Heart left ventricle (tissue), 16 donors: ENCODE measurements around the gene PARP4. TPM values are rescaled to one million over a fixed set of nuclear protein-coding genes. Genes with fewer than 3 reads are reported as not detected.
"Not testable (repeated sequence)": the region's sequence is repeated elsewhere in the genome, so short reads cannot be mapped to it uniquely, and the experiment has no call there.

Experiments
- ATAC-seq, 4 donors: fragments of 200-7000 bp; cut with Tn5 transposase; one replicate each; pipeline ENCODE4 v1.9.1; 2020 to 2022; ENCODE audit warnings: moderate library complexity in 4 of 4, mild to moderate bottlenecking in 3 of 4, moderate number of reproducible peaks in 1 of 4
- DNase-seq, 5 donors: peaks; one replicate each; pipeline ENCODE4 v3.0.0-alpha.2; 2020
- H3K27ac ChIP-seq, 12 donors: fragments of 200-600 bp; sonication (generic) in 4 of 12; one replicate each; pipeline versions ENCODE4 v1.5.0 to v1.8.0; 2016 to 2022; ENCODE audit warnings: mild to moderate bottlenecking in 2 of 12
- H3K27me3 ChIP-seq, 9 donors: fragments of 200-600 bp; sonication (generic) in 2 of 9; one replicate each; pipeline versions ENCODE4 v1.5.1 to v1.8.0; 2016 to 2022; ENCODE audit warnings: mild to moderate bottlenecking in 3 of 9
- H3K36me3 ChIP-seq, 9 donors: fragments of 200-600 bp; sonication (generic) in 2 of 9; one replicate each; pipeline versions ENCODE4 v1.5.0 to v1.8.0; 2018 to 2022; ENCODE audit warnings: mild to moderate bottlenecking in 2 of 9
- H3K4me1 ChIP-seq, 12 donors: fragments of 200-600 bp; sonication (generic) in 4 of 12; one replicate each; pipeline versions ENCODE4 v1.5.0 to v1.8.0; 2016 to 2022; ENCODE audit warnings: mild to moderate bottlenecking in 3 of 12
- H3K4me3 ChIP-seq, 12 donors: fragments of 200-600 bp; sonication (generic) in 4 of 12; one replicate each; pipeline versions ENCODE4 v1.5.0 to v1.8.0; 2017 to 2022; ENCODE audit warnings: mild to moderate bottlenecking in 9 of 12, moderate library complexity in 4 of 12
- H3K9me3 ChIP-seq, 12 donors: fragments of 200-600 bp; sonication (generic) in 4 of 12; one replicate each; pipeline versions ENCODE4 v1.5.0 to v1.8.0; 2016 to 2022; ENCODE audit warnings: mild to moderate bottlenecking in 1 of 12
- CTCF ChIP-seq, 12 donors: fragments of 200-600 bp; sonication (generic) in 4 of 12; IDR thresholded peaks; one replicate each; pipeline versions ENCODE4 v1.5.0 to v1.8.0; 2018 to 2022; ENCODE audit warnings: antibody characterized with exemption in 12 of 12, mild to moderate bottlenecking in 5 of 12
- POLR2A ChIP-seq, 2 donors: fragments of 450-650 bp; IDR thresholded peaks; one replicate each; pipeline ENCODE4 v1.6.1; 2017; ENCODE audit warnings: antibody characterized with exemption in 2 of 2, mild to moderate bottlenecking in 2 of 2, moderate library complexity in 2 of 2
- WGBS, 4 donors: extraction: QIAGEN DNeasy Blood & Tissue Kit in 2 of 4; methylation state at CpG; one replicate each; pipeline versions ENCODE4 v1.1.5 to v1.1.7; 2013 to 2018; 5-methylcytosine and 5-hydroxymethylcytosine counted together
- intact Hi-C, 10 donors: fragments of 100-400 bp; cut with DNase I; formaldehyde crosslinking; loops; one replicate each; pipeline versions ENCODE4 v1.11.1 to v1.14.2; 2022
- polyA plus RNA-seq, 2 donors: library from polyadenylated mRNA; stranded (reverse); fragments of 200-250 nt; gene quantifications; one replicate each; pipeline ENCODE4 v1.2.3, GENCODE V29; 2013
- total RNA-seq, 9 donors: library from RNA; depleted of rRNA in 2 of 9; stranded (reverse); fragments of >200 nt in 2 of 9; fragmentation: NEBNext Ultra II Directional in 3 of 9; extraction: Animal tissue kit (Norgen Biotek cat#: 25700) in 3 of 9; gene quantifications; one replicate each; pipeline versions ENCODE4 v1.1.0 to v1.2.4, GENCODE V29; 2016 to 2023
- donor health status: ischemic (EF 13 %, LVEDD 7.1; RV severe dilation, severe dysfunction).
- donor health status: healthy with polysubstance abuse.
- donor health status: DM: no; HTN: yes; CAD: no.
- donor health status: DM: no; HTN: no; CAD: no.
- donor health status: ischemic (EF 25% LVEDD 6.9; RV normal size, moderate dysfunction).
- donor health status: ischemic (EF 25% LVEDD 5.7; RV mildly dilated, moderate dysfunction).
- donor health status: healthy.
- donor health status: DM: yes; HTN: yes; CAD: no.
- donor health status: ischemic (EF 35%, LVEDD 5.7; RV mildly dilated, moderate dysfunction).
- donor health status: nonischemic (EF 11% LVEDD 7.7; RV severe dilation, severe dysfunction).
- donor health status: DM: yes; HTN: yes; CAD: no.
- donor health status: PGD.
- donor health status: ischemic (EF 29% LVEDD 5.4; RV normal size, mild dysfunction).
- donor health status: nonischemic (EF 23%, LVEDD 6.1; RV moderate dilation, normal function).

The PARP4 gene
- total and polyA plus RNA-seq, 11 donors = 6.9 to 41.6 (median 20.7) TPM

DNA sequence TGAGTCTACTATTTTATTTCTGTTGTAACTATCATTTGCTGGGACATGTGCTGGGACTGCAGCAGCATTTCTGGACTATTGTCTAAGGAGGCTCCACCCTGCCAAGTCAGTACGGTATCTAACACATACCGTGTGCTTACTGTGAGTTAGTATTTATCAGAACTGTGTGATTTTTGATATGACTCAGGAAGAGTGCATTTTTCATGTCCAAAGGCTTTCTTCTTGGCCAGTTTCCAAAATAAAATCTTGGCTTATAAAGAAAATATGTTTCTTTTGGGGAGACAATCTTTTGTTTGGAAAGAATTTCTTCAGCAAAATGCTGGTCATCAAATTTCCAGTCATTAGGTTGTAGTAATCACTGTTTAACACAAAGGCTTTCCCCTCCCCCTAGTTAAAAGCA, 11.6 kb downstream of the PARP4 start:
- Histone ChIP-seq H3K4me3 (no peak overlapping the region), H3K9me3 (no peaks in the 10 kb centered on the region), H3K27me3 (no peaks in the 10 kb centered on the region), H3K36me3 (peaks cover 0 to 75% (median 37%) of the 10 kb centered on the region in 9 donors), H3K27ac (no peak overlapping the region), H3K4me1 (peaks cover 0 to 22% (median 7%) of the 10 kb centered on the region in 12 donors)
- DNase-seq = no peak
- TF ChIP-seq POLR2A (IDR thresholded peaks at IDR 0.05) = no peak
- no peak for TF ChIP-seq CTCF (IDR thresholded peaks at IDR 0.05)
- WGBS, 4 donors = 11 to 35% (median 18%) methylated on average over 2 of the region's 2 CpGs
- intact Hi-C loops = no loop called here
- no peak for ATAC-seq

- DNase-seq = no peak
- Histone ChIP-seq H3K36me3 (peaks cover 0 to 95% (median 66%) of the 10 kb centered on the region in 9 donors), H3K4me3 (no peak overlapping the region), H3K27me3 (no peaks in the 10 kb centered on the region), H3K4me1 (peaks cover 0 to 16% (median 3%) of the 10 kb centered on the region in 12 donors), H3K27ac (no peak overlapping the region), H3K9me3 (no peaks in the 10 kb centered on the region)
- no peak for ATAC-seq
- TF ChIP-seq CTCF (IDR thresholded peaks at IDR 0.05) (no peak), POLR2A (IDR thresholded peaks at IDR 0.05) (no peak)
- intact Hi-C loops = no loop called here
- WGBS, 4 donors = 70 to 93% (median 76%) methylated on average over 1 of the region's 1 CpG
These were observed 14.8 kb downstream of the PARP4 start for GRCh38 chr13:24497742-24498141.

DNA sequence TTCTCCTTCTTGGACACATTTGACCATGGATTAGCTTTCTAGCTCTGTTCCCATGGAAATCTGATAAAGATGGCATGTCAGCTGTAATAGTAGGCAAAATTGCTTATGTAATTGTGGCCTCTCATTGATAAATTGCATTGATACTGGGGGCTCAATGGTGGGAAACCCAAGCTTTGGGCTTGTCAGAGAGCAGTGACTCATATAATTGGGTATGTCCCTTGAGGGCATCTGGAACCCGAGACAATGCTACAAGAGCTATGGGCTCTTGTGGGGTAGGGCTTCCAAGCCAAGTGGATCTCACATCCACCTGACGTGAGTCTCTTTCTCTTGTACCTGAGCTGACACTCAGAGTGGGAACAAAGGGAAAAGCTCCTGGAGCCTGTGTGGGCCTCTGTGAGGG, 16.3 kb downstream of the PARP4 start:
- H3K9me3 ChIP-seq, H3K4me1 ChIP-seq, H3K27ac ChIP-seq, H3K4me3 ChIP-seq, H3K27me3 ChIP-seq, DNase-seq, ATAC-seq, intact Hi-C loops: not testable (repeated sequence)
- 93 to 98% (median 94%) methylated on average over 2 of the region's 2 CpGs for WGBS, 4 donors
- H3K36me3 ChIP-seq = peaks cover 0 to 95% (median 79%) of the 10 kb centered on the region in 9 donors

DNA sequence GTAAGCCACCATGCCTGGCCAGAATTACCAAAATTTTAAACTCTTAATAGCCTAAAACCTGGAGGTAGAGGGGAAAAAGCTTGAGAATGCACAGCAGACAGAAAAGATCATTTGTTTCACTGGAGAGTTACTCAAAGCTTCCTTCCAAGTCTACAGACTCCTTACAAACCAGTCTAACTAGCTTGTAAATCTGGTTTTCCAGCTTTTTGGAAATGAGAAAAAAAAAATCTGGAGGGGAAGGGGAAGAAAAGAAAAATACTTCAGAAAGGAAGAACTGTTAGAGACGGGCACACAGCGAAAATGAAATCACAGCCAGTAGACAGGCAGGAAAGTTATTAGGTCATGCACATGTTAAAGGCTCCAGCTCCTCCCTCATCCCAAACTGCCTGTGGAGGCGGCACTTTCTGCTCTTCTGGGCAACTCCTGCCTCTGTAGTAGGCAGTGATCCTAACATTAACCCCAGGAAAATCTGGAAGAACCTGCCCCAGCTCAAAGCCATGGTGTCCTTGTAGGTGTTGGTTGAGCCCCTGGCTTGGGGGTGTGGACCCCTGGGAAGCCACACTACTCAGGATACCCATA, 17.3 kb downstream of the PARP4 start:
- no peak for DNase-seq
- peaks cover 0 to 96% (median 86%) of the 10 kb centered on the region in 9 donors for H3K36me3 ChIP-seq
- TF ChIP-seq CTCF (IDR thresholded peaks at IDR 0.05) (no peak), POLR2A (IDR thresholded peaks at IDR 0.05) (no peak)
- H3K9me3 ChIP-seq = no peaks in the 10 kb centered on the region
- ATAC-seq = no peak
- intact Hi-C loops = no loop called here
- H3K27me3 ChIP-seq = no peaks in the 10 kb centered on the region
- no peak overlapping the region for H3K27ac ChIP-seq
- H3K4me1 ChIP-seq = peaks cover 0 to 3% (median 0%) of the 10 kb centered on the region in 12 donors
- no peak overlapping the region for H3K4me3 ChIP-seq
- WGBS, 4 donors = 80 to 99% (median 91%) methylated on average over 3 of the region's 3 CpGs

DNA sequence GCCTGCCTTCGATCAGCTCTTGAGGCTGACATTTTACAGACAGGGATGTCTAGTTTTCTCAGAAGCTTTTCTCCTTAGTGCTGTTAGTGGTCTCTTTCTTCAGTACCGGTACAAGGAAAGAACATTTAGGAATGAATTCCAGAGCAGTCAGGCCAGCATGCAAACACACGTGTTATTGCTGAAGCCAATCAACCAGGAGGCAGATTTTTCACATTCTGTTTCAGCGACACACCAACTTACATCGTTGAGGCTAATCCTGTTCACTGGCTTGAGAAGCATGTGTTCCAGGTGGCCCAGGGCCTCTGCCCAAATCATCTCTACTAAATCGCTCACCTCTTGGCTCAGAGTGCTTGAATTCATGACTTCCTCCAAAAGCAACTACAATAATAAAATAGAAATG, 19.2 kb downstream of the PARP4 start:
- peaks cover 0 to 98% (median 94%) of the 10 kb centered on the region in 9 donors for H3K36me3 ChIP-seq
- ATAC-seq (no peak), DNase-seq (no peak)
- H3K4me1 ChIP-seq = no peaks in the 10 kb centered on the region
- no peaks in the 10 kb centered on the region for H3K9me3 ChIP-seq
- intact Hi-C loops = no loop called here
- no peak overlapping the region for H3K27ac ChIP-seq
- 78 to 87% (median 83%) methylated on average over 6 of the region's 6 CpGs for WGBS, 4 donors
- no peaks in the 10 kb centered on the region for H3K27me3 ChIP-seq
- TF ChIP-seq CTCF (IDR thresholded peaks at IDR 0.05) (no peak), POLR2A (IDR thresholded peaks at IDR 0.05) (no peak)
- no peak overlapping the region for H3K4me3 ChIP-seq
